Endothelial cell of umbilical vein (primary cell): ENCODE data around the gene WDR36. TPM values are rescaled to one million over a fixed set of nuclear protein-coding genes. Genes with fewer than 3 reads are reported as not detected.

Experiments
- BruUV-seq: library from RNA; stranded (reverse); fragments of 400-500 nt; replicated peaks from 2 replicates; lab custom pipeline; 2021; lab: Mats Ljungman, UMichigan
- CTCF ChIA-PET: fragments of 300-600, 350-600 bp; sonication (Branson Sonifier 250); formaldehyde crosslinking; loops from one replicate; lab custom pipeline; 2021; ENCODE audit warnings: antibody characterized with exemption, inconsistent platforms; lab: Charles Lee
- POLR2A ChIA-PET: fragments of 300-600, 350-600 bp; sonication (Branson Sonifier 250); formaldehyde crosslinking; loops from one replicate; lab custom pipeline; 2021; ENCODE audit warnings: antibody characterized with exemption, inconsistent platforms; lab: Charles Lee
- DNase-seq: peaks from one replicate; pipeline ENCODE4 v3.0.0-alpha.2; 2011; ENCODE audit warnings: low read depth, low spot score
- FAIRE-seq: peaks from 2 replicates; lab custom pipeline; 2011; peaks lifted over from hg19 to GRCh38; lab: Jason Lieb, UNC
- H2AFZ ChIP-seq: 2 replicates; pipeline ENCODE4 v1.6.0; 2012; ENCODE audit warnings: low read depth, low read length, control low read depth, inconsistent platforms
- H3K27ac ChIP-seq: 2 replicates; pipeline ENCODE4 v1.5.1; 2011; ENCODE audit warnings: low read depth, mild to moderate bottlenecking, control low read depth, low read length, moderate library complexity; ENCODE audit not compliant: insufficient read depth
- H3K27me3 ChIP-seq, 2 experiments: 2 replicates each; pipeline versions ENCODE4 v1.6.0 to v1.6.1; 2011; ENCODE audit warnings: low read length in 2 of 2, mixed read lengths in 1 of 2; ENCODE audit not compliant: control insufficient read depth in 2 of 2, insufficient read depth in 2 of 2
- H3K36me3 ChIP-seq, 2 experiments: 2 replicates in 1 of 2; 3 replicates in 1 of 2; pipeline ENCODE4 v1.5.1; 2011; ENCODE audit warnings: low read length in 2 of 2, mild to moderate bottlenecking in 1 of 2, moderate library complexity in 1 of 2; ENCODE audit not compliant: control insufficient read depth in 2 of 2, insufficient read depth in 2 of 2; ENCODE audit errors: extremely low read depth in 1 of 2
- H3K4me1 ChIP-seq: 3 replicates; pipeline ENCODE4 v1.5.1; 2011; ENCODE audit warnings: mild to moderate bottlenecking, low read length; ENCODE audit not compliant: control insufficient read depth, insufficient read depth; ENCODE audit errors: extremely low read depth
- H3K4me2 ChIP-seq: 2 replicates; pipeline ENCODE4 v1.6.1; 2011; ENCODE audit warnings: low read length, control low read depth, mixed read lengths; ENCODE audit not compliant: insufficient read depth
- H3K4me3 ChIP-seq, 3 experiments: fragments of 200-600 bp in 1 of 3; sonication (generic), shearing (Covaris generic) in 1 of 3; replicated peaks in 1 of 3; 2 replicates each; pipeline ENCODE4 v1.5.1; 2011 to 2016; ENCODE audit warnings: control low read depth in 3 of 3, low read length in 3 of 3, mild to moderate bottlenecking in 2 of 3, inconsistent platforms in 1 of 3, low read depth in 1 of 3, moderate library complexity in 1 of 3; ENCODE audit not compliant: insufficient read depth in 1 of 3
- H3K79me2 ChIP-seq: 2 replicates; pipeline ENCODE4 v1.6.0; 2012; ENCODE audit warnings: low read length, inconsistent platforms; ENCODE audit not compliant: control insufficient read depth, insufficient read depth
- H3K9ac ChIP-seq: replicated peaks from 2 replicates; pipeline ENCODE3; 2011; ENCODE audit warnings: low read length, control low read depth; ENCODE audit not compliant: insufficient read depth; ENCODE audit errors: extremely low read depth
- H3K9me1 ChIP-seq: replicated peaks from 3 replicates; pipeline ENCODE4 v1.6.0; 2011; ENCODE audit warnings: mild to moderate bottlenecking, low read length; ENCODE audit not compliant: control insufficient read depth, insufficient read depth; ENCODE audit errors: extremely low read depth
- H3K9me3 ChIP-seq: replicated peaks from 2 replicates; pipeline ENCODE4 v1.5.1; 2012; ENCODE audit warnings: low read length, inconsistent platforms; ENCODE audit not compliant: control insufficient read depth, insufficient read depth
- H4K20me1 ChIP-seq: replicated peaks from 2 replicates; pipeline ENCODE3; 2011; ENCODE audit warnings: mild to moderate bottlenecking, low read length; ENCODE audit not compliant: control insufficient read depth, insufficient read depth; ENCODE audit errors: extremely low read depth
- CTCF ChIP-seq, 2 donors: IDR thresholded peaks; 1 replicate in 1 of 2; 2 replicates in 1 of 2; pipeline ENCODE4 v1.5.1; 2011; ENCODE audit warnings: low read length in 2 of 2, mild to moderate bottlenecking in 2 of 2, moderate library complexity in 2 of 2, control low read depth in 1 of 2, inconsistent platforms in 1 of 2, low read depth in 1 of 2; ENCODE audit not compliant: insufficient read depth in 1 of 2; ENCODE audit errors: extremely low read depth in 1 of 2
- EZH2 ChIP-seq: IDR thresholded peaks from 2 replicates; pipeline ENCODE4 v1.6.1; 2012; ENCODE audit warnings: borderline replicate concordance, low read depth, mild to moderate bottlenecking, moderate library complexity, low read length, inconsistent platforms; ENCODE audit not compliant: severe bottlenecking
- GATA2 ChIP-seq: IDR thresholded peaks from 2 replicates; pipeline ENCODE4 v1.7.0; 2011; ENCODE audit warnings: low read depth, mild to moderate bottlenecking, moderate library complexity, mixed read lengths, low read length; ENCODE audit not compliant: insufficient read length, insufficient read depth
- JUN ChIP-seq: IDR thresholded peaks from 2 replicates; pipeline ENCODE4 v1.6.1; 2011; ENCODE audit warnings: borderline replicate concordance, low read depth; ENCODE audit not compliant: insufficient read length, insufficient read depth
- MAX ChIP-seq: IDR thresholded peaks from 2 replicates; pipeline ENCODE4 v1.6.1; 2011; ENCODE audit not compliant: insufficient read depth, insufficient read length
- MYC ChIP-seq: IDR thresholded peaks from one replicate; pipeline ENCODE4 v1.6.1; 2011; ENCODE audit warnings: mild to moderate bottlenecking, low read depth, low read length
- POLR2A ChIP-seq: IDR thresholded peaks from 2 replicates; pipeline ENCODE4 v1.6.1; 2012; ENCODE audit warnings: low read depth, mild to moderate bottlenecking, control low read depth, low read length
- dilution Hi-C: fragments of 300-500 bp; cut with MboI; formaldehyde crosslinking; loops from one replicate; pipeline ENCODE4 v1.15.0; 2019; ENCODE audit warnings: low sequenced_read_pairs; ENCODE audit not compliant: extremely low pct_ligation_motif_present
- intact Hi-C: fragments of 100-400 bp; cut with micrococcal nuclease; formaldehyde crosslinking; loops from one replicate; pipeline ENCODE4 v1.10.0; 2022
- polyA plus RNA-seq, 4 experiments: library from polyadenylated mRNA; depleted of rRNA in 3 of 4; stranded (reverse) in 3 of 4; unstranded in 1 of 4; fragments of >200 nt; gene quantifications; 2 replicates each; pipeline versions ENCODE4 v1.2.1 to v1.2.3, GENCODE V29; 2011 to 2012; ENCODE audit warnings: missing spikeins in 1 of 4
- total RNA-seq: library from RNA; stranded (reverse); gene quantifications from 2 replicates; pipeline ENCODE4 v1.2.3, GENCODE V29; 2021

Gene WDR36
- total and polyA plus RNA-seq, 2 donors (not counting 3 experiments of a cell fraction or from before 2014, with no cell fraction given), result 10.6 to 30.2 TPM

- no peak overlapping the region for H3K27ac ChIP-seq
- H3K4me1 ChIP-seq, result peaks cover 8% of the 10 kb centered on the region
- dilution Hi-C loops, result no loop called here
- H2AFZ ChIP-seq, result no peak overlapping the region
- H3K4me2 ChIP-seq, result no peak overlapping the region
- ChIA-PET CTCF (no interaction called here), POLR2A (no interaction called here)
- TF ChIP-seq JUN, result no peak
- no peak for TF ChIP-seq POLR2A
- TF ChIP-seq EZH2, result no peak
- no peak for TF ChIP-seq MAX
- TF ChIP-seq GATA2, result no peak
- TF ChIP-seq MYC, result no peak
- no peak for TF ChIP-seq CTCF (IDR thresholded peaks at IDR 0.05; ENCODE audit: extremely low read depth in 1 of 2, insufficient read depth in 1 of 2, low read depth in 1 of 2, low read length in 2 of 2)
- no peaks in the 10 kb centered on the region for H4K20me1 ChIP-seq
- no peak for FAIRE-seq
- H3K27me3 ChIP-seq, result no peaks in the 10 kb centered on the region
- no peak for DNase-seq
- no peaks in the 10 kb centered on the region for H3K79me2 ChIP-seq
- no peak overlapping the region for H3K9ac ChIP-seq
- H3K9me1 ChIP-seq, result no peaks in the 10 kb centered on the region
- no peaks in the 10 kb centered on the region for H3K9me3 ChIP-seq
- H3K36me3 ChIP-seq, result no peaks in the 10 kb centered on the region
- no TSS peak for BruUV-seq
- intact Hi-C loops, result no loop called here
- no peak overlapping the region for H3K4me3 ChIP-seq
Observed at GRCh38 chr5:111144352-111144930, 52.3 kb downstream of the WDR36 start.
